H1 (cell line): ENCODE measurements around the gene MRM2. TPM values are rescaled to one million over a fixed set of nuclear protein-coding genes. Genes with fewer than 3 reads are reported as not detected.

ENCODE experiments used
- CTCF ChIA-PET: fragments of 300-600 bp; sonication (Branson Sonifier 250); formaldehyde crosslinking; loops from one replicate; lab custom pipeline; 2021; ENCODE audit not compliant: partially characterized antibody; lab: Charles Lee
- POLR2A ChIA-PET: fragments of 300-600 bp; sonication (Branson Sonifier 250); formaldehyde crosslinking; loops from one replicate; lab custom pipeline; 2021; ENCODE audit warnings: inconsistent platforms; ENCODE audit not compliant: partially characterized antibody; lab: Charles Lee
- DNase-seq, 2 experiments: peaks; one replicate each; pipeline versions ENCODE4 v3.0.0 to v3.0.0-alpha.2; 2010 to 2022; ENCODE audit warnings: low spot score in 2 of 2, low read depth in 1 of 2, mixed read lengths in 1 of 2
- FAIRE-seq: peaks from 2 replicates; lab custom pipeline; 2011; peaks lifted over from hg19 to GRCh38; lab: Jason Lieb, UNC
- H2AFZ ChIP-seq: 2 replicates; pipeline ENCODE4 v1.8.1; 2012; ENCODE audit warnings: low read length, inconsistent platforms
- H2AK5ac ChIP-seq: 2 replicates; pipeline ENCODE4 v1.6.1; 2013; ENCODE audit warnings: low read depth, low read length
- H2BK120ac ChIP-seq: replicated peaks from 2 replicates; pipeline ENCODE3; 2013; ENCODE audit warnings: low read depth, low read length, inconsistent platforms
- H2BK12ac ChIP-seq: 2 replicates; pipeline ENCODE4 v1.6.1; 2013; ENCODE audit warnings: low read depth, low read length
- H2BK15ac ChIP-seq: 2 replicates; pipeline ENCODE4 v1.6.1; 2013; ENCODE audit warnings: low read length
- H2BK20ac ChIP-seq: 2 replicates; pipeline ENCODE4 v1.6.1; 2013; ENCODE audit warnings: low read length
- H2BK5ac ChIP-seq: 2 replicates; pipeline ENCODE4 v1.6.1; 2013; ENCODE audit warnings: low read depth, low read length
- H3K14ac ChIP-seq: 2 replicates; pipeline ENCODE4 v1.6.1; 2013; ENCODE audit warnings: inconsistent platforms; ENCODE audit not compliant: insufficient read length
- H3K18ac ChIP-seq: 2 replicates; pipeline ENCODE4 v1.6.1; 2013; ENCODE audit warnings: low read length; ENCODE audit errors: extremely low read depth
- H3K23ac ChIP-seq: 2 replicates; pipeline ENCODE4 v1.6.1; 2013; ENCODE audit warnings: inconsistent platforms; ENCODE audit not compliant: insufficient read length
- H3K23me2 ChIP-seq: 2 replicates; pipeline ENCODE4 v1.6.1; 2013; ENCODE audit warnings: low read depth, low read length
- H3K27ac ChIP-seq: 2 replicates; pipeline ENCODE4 v1.6.1; 2011; ENCODE audit warnings: low read depth, low read length, inconsistent platforms
- H3K27me3 ChIP-seq, 4 experiments: replicated peaks in 1 of 4; 1 replicate in 1 of 4; 2 replicates in 3 of 4; pipeline versions ENCODE4 v1.6.1 to v1.8.1; 2011 to 2013; ENCODE audit warnings: low read length in 3 of 4, mild to moderate bottlenecking in 3 of 4, inconsistent platforms in 2 of 4, mixed read lengths in 2 of 4, moderate library complexity in 1 of 4; ENCODE audit not compliant: control insufficient read depth in 3 of 4, insufficient read depth in 3 of 4; ENCODE audit errors: extremely low read depth in 1 of 4
- H3K36me3 ChIP-seq, 4 experiments: 2 replicates each; pipeline versions ENCODE4 v1.6.1 to v1.8.1; 2011 to 2013; ENCODE audit warnings: mild to moderate bottlenecking in 4 of 4, low read length in 3 of 4, moderate library complexity in 2 of 4, control low read depth in 1 of 4, inconsistent platforms in 1 of 4; ENCODE audit not compliant: insufficient read depth in 4 of 4, control insufficient read depth in 2 of 4
- H3K4ac ChIP-seq: replicated peaks from 2 replicates; pipeline ENCODE3; 2013; ENCODE audit warnings: low read length, low read depth, mixed read lengths, inconsistent platforms; ENCODE audit not compliant: insufficient read length
- H3K4me1 ChIP-seq, 4 experiments: replicated peaks in 1 of 4; 1 replicate in 1 of 4; 2 replicates in 3 of 4; pipeline versions ENCODE4 v1.6.1 to v1.8.1; 2011 to 2013; ENCODE audit warnings: low read length in 3 of 4, inconsistent platforms in 2 of 4, mixed read lengths in 1 of 4; ENCODE audit not compliant: insufficient read depth in 4 of 4, control insufficient read depth in 3 of 4
- H3K4me2 ChIP-seq, 2 experiments: 2 replicates each; pipeline versions ENCODE4 v1.6.1 to v1.8.1; 2011 to 2013; ENCODE audit warnings: low read depth in 2 of 2, low read length in 2 of 2, control low read depth in 1 of 2, inconsistent platforms in 1 of 2, mild to moderate bottlenecking in 1 of 2; ENCODE audit not compliant: insufficient read depth in 1 of 2
- H3K4me3 ChIP-seq, 4 experiments: fragments of 200-600, 300-600 bp in 1 of 4; sonication (generic), shearing (Covaris generic), sonication (Bioruptor Twin) in 1 of 4; 2 replicates each; pipeline versions ENCODE4 v1.5.1 to v1.8.1; 2011 to 2016; ENCODE audit warnings: low read length in 4 of 4, low read depth in 3 of 4, control low read depth in 2 of 4, inconsistent platforms in 2 of 4, mild to moderate bottlenecking in 2 of 4, mixed read lengths in 1 of 4, moderate library complexity in 1 of 4; ENCODE audit not compliant: insufficient read depth in 2 of 4; ENCODE audit errors: extremely low read depth in 1 of 4
- H3K56ac ChIP-seq: replicated peaks from 2 replicates; pipeline ENCODE3; 2013; ENCODE audit warnings: low read depth, mild to moderate bottlenecking, mixed read lengths, low read length, inconsistent platforms; ENCODE audit not compliant: insufficient read length
- H3K79me1 ChIP-seq: 2 replicates; pipeline ENCODE4 v1.6.1; 2013; ENCODE audit warnings: low read depth, low read length, control low read depth
- H3K79me2 ChIP-seq, 2 experiments: 2 replicates each; pipeline versions ENCODE4 v1.6.1 to v1.8.1; 2012 to 2013; ENCODE audit warnings: low read length in 2 of 2, mild to moderate bottlenecking in 2 of 2, inconsistent platforms in 1 of 2; ENCODE audit not compliant: insufficient read depth in 2 of 2, control insufficient read depth in 1 of 2
- H3K9ac ChIP-seq, 4 experiments: replicated peaks in 1 of 4; 1 replicate in 1 of 4; 2 replicates in 3 of 4; pipeline versions ENCODE4 v1.6.1 to v1.8.1; 2011 to 2013; ENCODE audit warnings: low read depth in 3 of 4, low read length in 3 of 4, control low read depth in 2 of 4, mild to moderate bottlenecking in 2 of 4, moderate library complexity in 2 of 4, inconsistent platforms in 1 of 4; ENCODE audit errors: extremely low read depth in 1 of 4
- H3K9me3 ChIP-seq, 2 experiments: 2 replicates each; pipeline versions ENCODE4 v1.6.1 to v1.8.1; 2012 to 2013; ENCODE audit warnings: mild to moderate bottlenecking in 2 of 2, moderate library complexity in 2 of 2, control low read depth in 1 of 2, inconsistent platforms in 1 of 2, low read depth in 1 of 2, low read length in 1 of 2, mixed read lengths in 1 of 2; ENCODE audit not compliant: insufficient read depth in 2 of 2
- H4K20me1 ChIP-seq, 2 experiments: replicated peaks in 1 of 2; 2 replicates each; pipeline versions ENCODE3 to v1.8.1; 2011 to 2013; ENCODE audit warnings: inconsistent platforms in 2 of 2, low read length in 2 of 2, mild to moderate bottlenecking in 1 of 2; ENCODE audit not compliant: insufficient read depth in 2 of 2, control insufficient read depth in 1 of 2
- H4K5ac ChIP-seq: 2 replicates; pipeline ENCODE4 v1.6.1; 2013; ENCODE audit warnings: low read length, low read depth, mixed read lengths, inconsistent platforms; ENCODE audit not compliant: insufficient read length
- H4K8ac ChIP-seq: 2 replicates; pipeline ENCODE4 v1.8.0; 2013; ENCODE audit warnings: mild to moderate bottlenecking, moderate library complexity, low read length, inconsistent platforms; ENCODE audit not compliant: insufficient read depth; ENCODE audit errors: extremely low read depth
- H4K91ac ChIP-seq: replicated peaks from 2 replicates; pipeline ENCODE3; 2013; ENCODE audit warnings: low read length, mixed read lengths, inconsistent platforms; ENCODE audit not compliant: insufficient read length
- BCL11A ChIP-seq, 2 experiments: IDR thresholded peaks; one replicate each; pipeline ENCODE4 v1.6.1; 2011; ENCODE audit warnings: low read depth in 2 of 2, low read length in 2 of 2, mild to moderate bottlenecking in 2 of 2
- CHD2 ChIP-seq: IDR thresholded peaks from 2 replicates; pipeline ENCODE4 v1.6.1; 2012; ENCODE audit warnings: low read length, improper control_type of control experiment
- GTF2F1 ChIP-seq: IDR thresholded peaks from 2 replicates; pipeline ENCODE4 v1.6.1; 2012; ENCODE audit warnings: low read depth, low read length, improper control_type of control experiment, borderline replicate concordance
- MAFK ChIP-seq: IDR thresholded peaks from 2 replicates; pipeline ENCODE4 v1.6.1; 2012; ENCODE audit warnings: low read depth, mild to moderate bottlenecking, improper control_type of control experiment, low read length
- SIRT6 ChIP-seq: IDR thresholded peaks from one replicate; pipeline ENCODE4 v1.7.1; 2012; ENCODE audit warnings: low read length, inconsistent platforms
- TBP ChIP-seq: IDR thresholded peaks from 2 replicates; pipeline ENCODE4 v1.6.1; 2011; ENCODE audit warnings: low read depth, low read length, improper control_type of control experiment
- WGBS, 2 experiments: shearing (Covaris generic) in 1 of 2; methylation state at CpG; one replicate each; pipeline versions ENCODE4 v1.1.6 to v1.1.7; 2013 to 2015; ENCODE audit warnings: low lambda C conversion rate in 2 of 2, mixed read lengths in 2 of 2, inconsistent platforms in 1 of 2, low coverage in 1 of 2, missing lambda C conversion rate in 1 of 2; ENCODE audit not compliant: insufficient replicate concordance in 2 of 2, insufficient coverage in 1 of 2, insufficient read length in 1 of 2; ENCODE audit errors: extremely low coverage in 1 of 2, missing lambda C conversion rate in 1 of 2; 5-methylcytosine and 5-hydroxymethylcytosine counted together
- polyA plus RNA-seq, 7 experiments: library from polyadenylated mRNA; depleted of rRNA in 3 of 7; stranded (reverse) in 5 of 7; unstranded in 2 of 7; fragments of >200 nt in 5 of 7; fragments of 200-250 nt in 2 of 7; gene quantifications; 1 replicate in 5 of 7; 2 replicates in 1 of 7; 4 replicates in 1 of 7; pipeline versions ENCODE4 v1.2.1 to v1.2.3, GENCODE V29; 2011 to 2013; ENCODE audit warnings: missing spikeins in 2 of 7, mixed read lengths in 2 of 7
- total RNA-seq: library from RNA; stranded (reverse); fragmentation: NEBNext Ultra II Directional; extraction: Animal tissue kit (Norgen Biotek cat#: 25700); gene quantifications from 2 replicates; pipeline ENCODE4 v1.2.1, GENCODE V29; 2021

Gene MRM2
- total and polyA plus RNA-seq, 2 of the 8 experiments (the other 6 are each of a cell fraction or from before 2014, with no cell fraction given): 17.2 to 38.6 TPM

- Histone ChIP-seq H3K9me3 (no peaks in the 10 kb centered on the region), H3K27ac (no peak overlapping the region), H3K9ac (no peak overlapping the region), H3K56ac (no peak overlapping the region), H3K14ac (no peak overlapping the region), H3K4me2 (no peak overlapping the region), H2BK12ac (no peak overlapping the region), H4K91ac (no peak overlapping the region), H2BK5ac (no peak overlapping the region), H2BK120ac (no peak overlapping the region), H4K20me1 (peaks cover 7 to 23% of the 10 kb centered on the region in 2 experiments), H3K79me2 (peaks cover 0 to 13% of the 10 kb centered on the region in 2 experiments; a peak in 3 of 4 replicates), H3K36me3 (peaks cover 21 to 47% (median 40%) of the 10 kb centered on the region in 4 experiments; a peak in 7 of 8 replicates), H2BK20ac (no peak overlapping the region), H3K79me1 (peaks cover 16% of the 10 kb centered on the region), H3K4ac (no peak overlapping the region), H3K18ac (no peak overlapping the region), H3K23me2 (no peaks in the 10 kb centered on the region), H3K23ac (no peak overlapping the region), H2BK15ac (no peak overlapping the region), H3K27me3 (no peaks in the 10 kb centered on the region), H2AFZ (no peak overlapping the region), H3K4me1 (no peaks in the 10 kb centered on the region; a peak in 1 of 7 replicates), H3K4me3 (no peak overlapping the region), H4K5ac (no peak overlapping the region), H4K8ac (no peak overlapping the region), H2AK5ac (no peak overlapping the region)
- ChIA-PET CTCF (interaction anchor here (0.6 kb wide), 1 partner anchor 489 kb away, joined by 3 read pairs; no protein-coding TSS in a partner anchor), POLR2A (interaction anchor here (4.1 kb wide), 1 partner anchor 135 kb away, joined by 11 read pairs; the partner anchor contains the start of gene EIF3B)
- FAIRE-seq (no peak), DNase-seq (no peak)
- no peak for TF ChIP-seq CHD2
- no peak for TF ChIP-seq SIRT6
- TF ChIP-seq BCL11A (IDR thresholded peaks at IDR 0.05; ENCODE audit: low read depth in 2 of 2, low read length in 2 of 2): no peak
- no peak for TF ChIP-seq TBP
- TF ChIP-seq GTF2F1: no peak
- no peak for TF ChIP-seq MAFK
- WGBS, 2 experiments: 87% methylated on average over 16 of the region's 16 CpGs; no CpG with 5 or more reads in 1 of the 2 experiments
Observed at GRCh38 chr7:2220506-2220905, 21.5 kb downstream of the MRM2 start.
